Chondrocyte (in vitro differentiated cells): ENCODE data around the gene TPP2. TPM values are rescaled to one million over a fixed set of nuclear protein-coding genes. Genes with fewer than 3 reads are reported as not detected.

Experiments
- DNase-seq: peaks from one replicate; pipeline ENCODE4 v3.0.0; 2021; ENCODE audit warnings: mixed read lengths, low spot score
- H3K27ac Mint-ChIP-seq: one replicate; pipeline ENCODE4 v1.8.0; 2021; ENCODE audit warnings: mild to moderate bottlenecking, moderate library complexity, mixed read lengths; ENCODE audit not compliant: unreplicated experiment
- H3K27me3 Mint-ChIP-seq: 2 replicates; pipeline ENCODE4 v1.8.0; 2021; ENCODE audit warnings: low read depth, mixed read lengths
- H3K36me3 Mint-ChIP-seq: 2 replicates; pipeline ENCODE4 v1.8.0; 2021; ENCODE audit warnings: low read depth, mixed read lengths
- H3K4me1 Mint-ChIP-seq: 2 replicates; pipeline ENCODE4 v1.8.0; 2021; ENCODE audit warnings: low read depth, mild to moderate bottlenecking, mixed read lengths
- H3K4me3 Mint-ChIP-seq: one replicate; pipeline ENCODE4 v1.8.0; 2021; ENCODE audit warnings: mild to moderate bottlenecking, moderate library complexity, mixed read lengths; ENCODE audit not compliant: unreplicated experiment
- H3K9me3 Mint-ChIP-seq: 2 replicates; pipeline ENCODE4 v1.8.0; 2021; ENCODE audit warnings: low read depth, mixed read lengths
- CTCF ChIP-seq: fragments of 200-600 bp; sonication (generic); IDR thresholded peaks from 2 replicates; pipeline ENCODE4 v1.5.0; 2021; ENCODE audit warnings: antibody characterized with exemption, mild to moderate bottlenecking, moderate library complexity
- total RNA-seq: library from RNA; stranded (reverse); gene quantifications from 3 replicates; pipeline ENCODE4 v1.2.1, GENCODE V29; 2021

The TPP2 gene
- total RNA-seq, 1 donor from 2014 or later = 27.8 TPM

- no peaks in the 10 kb centered on the region for H3K36me3 Mint-ChIP-seq
- peaks cover 10% of the 10 kb centered on the region for H3K4me1 Mint-ChIP-seq
- H3K27ac Mint-ChIP-seq = no peak overlapping the region
- DNase-seq = no peak
- H3K4me3 Mint-ChIP-seq = no peak overlapping the region
- H3K9me3 Mint-ChIP-seq = no peaks in the 10 kb centered on the region
- peaks cover 1% of the 10 kb centered on the region for H3K27me3 Mint-ChIP-seq
- TF ChIP-seq CTCF = peak; percentile 88
Observed at GRCh38 chr13:102724923-102725322, 128.1 kb downstream of the TPP2 start.

DNA sequence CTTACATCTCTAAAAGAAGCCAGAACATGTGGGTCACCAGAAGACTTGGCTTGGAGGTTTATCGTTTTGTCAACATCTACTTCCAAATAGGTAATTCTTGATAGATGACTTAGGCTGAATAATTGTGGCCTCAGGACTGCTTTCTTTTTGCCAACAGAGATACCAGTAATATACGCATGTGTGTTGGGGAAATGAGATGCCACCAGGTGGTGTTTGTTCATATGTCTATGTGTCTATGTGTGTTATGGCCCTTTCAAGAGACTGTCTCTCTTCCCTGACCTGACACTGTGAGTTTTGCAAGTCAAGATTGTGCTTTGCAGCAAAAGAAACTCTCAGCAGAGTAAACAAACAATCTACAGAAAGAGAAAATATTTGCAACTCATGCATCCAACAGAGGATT lies 129.6 kb downstream of the TPP2 start:
- no peak for TF ChIP-seq CTCF
- no peaks in the 10 kb centered on the region for H3K36me3 Mint-ChIP-seq
- no peaks in the 10 kb centered on the region for H3K9me3 Mint-ChIP-seq
- H3K27me3 Mint-ChIP-seq = peaks cover 1% of the 10 kb centered on the region
- DNase-seq = no peak
- H3K4me3 Mint-ChIP-seq = no peak overlapping the region
- peaks cover 17% of the 10 kb centered on the region for H3K4me1 Mint-ChIP-seq
- H3K27ac Mint-ChIP-seq = no peak overlapping the region

Other genes with a start within 250 kb of the TPP2 start
- 0.05 to 0.22 TPM (median 0.15 TPM) in 3 replicates for gene FGF14, start 194.9 kb upstream of the TPP2 start, total RNA-seq
- gene METTL21C, start 98.1 kb downstream of the TPP2 start, total RNA-seq = not detected in 3 replicates
- 10.6 to 11.1 TPM (median 11.0 TPM) in 3 replicates for gene TEX30, start 176.8 kb downstream of the TPP2 start, total RNA-seq
- gene POGLUT2, start 202.0 kb downstream of the TPP2 start, total RNA-seq = 37.3 to 45.8 TPM (median 39.1 TPM) in 3 replicates
- gene BIVM, start 202.1 kb downstream of the TPP2 start, total RNA-seq = 22.7 to 37.7 TPM (median 24.0 TPM) in 3 replicates
- gene ERCC5, start 249.0 kb downstream of the TPP2 start, total RNA-seq = 41.0 to 63.4 TPM (median 51.1 TPM) in 3 replicates